HCT116 (cell line): Measurements from ENCODE around the gene ADAMTS6. TPM values are rescaled to one million over a fixed set of nuclear protein-coding genes. Genes with fewer than 3 reads are reported as not detected.

ENCODE experiments used
- ATAC-seq: fragments of 200-7000 bp; cut with Tn5 transposase; 2 replicates; pipeline ENCODE4 v1.9.1; 2020; ENCODE audit warnings: mild to moderate bottlenecking, moderate library complexity
- BruUV-seq: library from RNA; stranded (reverse); fragments of 400-500 nt; replicated peaks from 2 replicates; lab custom pipeline; 2021; lab: Mats Ljungman, UMichigan
- CTCF ChIA-PET: fragments of 300-600 bp; sonication (Branson Sonifier 250); formaldehyde crosslinking; loops from one replicate; lab custom pipeline; 2021; ENCODE audit warnings: antibody characterized with exemption; lab: Charles Lee
- POLR2A ChIA-PET: fragments of 300-600, 350-600 bp; sonication (Branson Sonifier 250); formaldehyde crosslinking; loops from one replicate; lab custom pipeline; 2021; ENCODE audit warnings: antibody characterized with exemption; lab: Charles Lee
- RAD21 ChIA-PET, 2 experiments: fragments of 300-600 bp; sonication (Branson Sonifier 250); formaldehyde crosslinking; loops; one replicate each; lab custom pipeline; 2023; ENCODE audit warnings: low total read pairs in 2 of 2; ENCODE audit not compliant: uncharacterized antibody in 2 of 2, unreplicated experiment in 2 of 2, low non-redundant PET in 1 of 2; lab: Charles Lee
- DNase-seq: peaks from one replicate; pipeline ENCODE4 v3.0.0-alpha.2; 2010; ENCODE audit warnings: low read depth, low spot score
- H2AFZ ChIP-seq: fragments of 200-600 bp; shearing (Covaris generic), sonication (generic); 2 replicates; pipeline ENCODE4 v1.6.1; 2017; ENCODE audit warnings: low read depth, mixed run types, mixed read lengths, antibody characterized with exemption, low read length; ENCODE audit not compliant: poor library complexity, severe bottlenecking
- H3K27ac ChIP-seq: 2 replicates; pipeline ENCODE4 v1.5.1; 2012; ENCODE audit warnings: low read depth, low read length
- H3K27me3 ChIP-seq: fragments of 200-600 bp; sonication (generic); 2 replicates; pipeline ENCODE4 v1.6.1; 2016; ENCODE audit warnings: mixed run types, low read length, mixed read lengths; ENCODE audit not compliant: insufficient read depth
- H3K36me3 ChIP-seq, 2 experiments: fragments of 200-500 bp in 1 of 2; fragments of 200-600 bp in 1 of 2; sonication (Bioruptor generic) in 1 of 2; sonication (generic) in 1 of 2; 2 replicates each; pipeline versions ENCODE4 v1.5.1 to v1.6.1; 2014 to 2016; ENCODE audit warnings: low read length in 2 of 2, inconsistent platforms in 1 of 2, mixed read lengths in 1 of 2, mixed run types in 1 of 2; ENCODE audit not compliant: insufficient read depth in 2 of 2, control insufficient read depth in 1 of 2
- H3K4me1 ChIP-seq, 2 experiments: fragments of 200-600 bp in 1 of 2; sonication (generic) in 1 of 2; 2 replicates each; pipeline versions ENCODE4 v1.5.1 to v1.6.1; 2012 to 2017; ENCODE audit warnings: low read length in 2 of 2, inconsistent platforms in 1 of 2, mild to moderate bottlenecking in 1 of 2, mixed read lengths in 1 of 2, mixed run types in 1 of 2, moderate library complexity in 1 of 2; ENCODE audit not compliant: insufficient read depth in 2 of 2, control insufficient read depth in 1 of 2
- H3K4me2 ChIP-seq: fragments of 200-600 bp; sonication (generic); 2 replicates; pipeline ENCODE4 v1.6.1; 2017; ENCODE audit warnings: mixed run types, low read length, mixed read lengths
- H3K4me3 ChIP-seq, 2 experiments: fragments of 200-600 bp in 1 of 2; sonication (generic) in 1 of 2; replicated peaks in 1 of 2; 2 replicates each; pipeline ENCODE4 v1.5.1; 2011 to 2016; ENCODE audit warnings: low read length in 2 of 2, control low read depth in 1 of 2, low read depth in 1 of 2, mild to moderate bottlenecking in 1 of 2, mixed read lengths in 1 of 2, mixed run types in 1 of 2
- H3K79me2 ChIP-seq: fragments of 200-600 bp; sonication (generic); 2 replicates; pipeline ENCODE4 v1.6.1; 2017; ENCODE audit warnings: mild to moderate bottlenecking, mixed run types, low read length, moderate library complexity, mixed read lengths; ENCODE audit not compliant: insufficient read depth
- H3K9ac ChIP-seq: fragments of 200-600 bp; sonication (generic); 2 replicates; pipeline ENCODE4 v1.6.1; 2016; ENCODE audit warnings: low read length, mixed read lengths
- H3K9me2 ChIP-seq: fragments of 200-600 bp; sonication (generic), shearing (Covaris generic); 2 replicates; pipeline ENCODE4 v1.6.1; 2017; ENCODE audit warnings: mixed run types, mild to moderate bottlenecking, moderate library complexity; ENCODE audit not compliant: insufficient read depth
- H3K9me3 ChIP-seq, 2 experiments: fragments of 200-500 bp in 1 of 2; fragments of 200-600 bp in 1 of 2; sonication (Bioruptor generic) in 1 of 2; sonication (generic) in 1 of 2; 2 replicates each; pipeline ENCODE4 v1.6.1; 2014 to 2017; ENCODE audit warnings: low read length in 2 of 2, mixed read lengths in 2 of 2, inconsistent platforms in 1 of 2, low read depth in 1 of 2, mild to moderate bottlenecking in 1 of 2, mixed run types in 1 of 2, moderate library complexity in 1 of 2; ENCODE audit not compliant: control insufficient read depth in 1 of 2, insufficient read depth in 1 of 2
- H4K20me1 ChIP-seq: fragments of 200-600 bp; sonication (generic), shearing (Covaris generic); 2 replicates; pipeline ENCODE4 v1.6.1; 2017; ENCODE audit warnings: mixed run types, mild to moderate bottlenecking, moderate library complexity; ENCODE audit not compliant: insufficient read depth
- EZH2 ChIP-seq: fragments of 200-600 bp; sonication (generic); IDR thresholded peaks from 2 replicates; pipeline ENCODE4 v1.6.1; 2017; ENCODE audit warnings: antibody characterized with exemption, mixed run types
- POLR2A ChIP-seq: IDR thresholded peaks from 2 replicates; pipeline ENCODE4 v1.7.0; 2011; ENCODE audit warnings: borderline replicate concordance; ENCODE audit not compliant: insufficient read depth, insufficient read length; ENCODE audit errors: extremely low read depth
- intact Hi-C: fragments of 100-400 bp; cut with micrococcal nuclease; formaldehyde crosslinking; loops from 2 replicates; pipeline ENCODE4 v1.10.0; 2022
- total RNA-seq: library from RNA; stranded (reverse); gene quantifications from one replicate; pipeline ENCODE4 v1.2.1, GENCODE V29; 2021; ENCODE audit not compliant: unreplicated experiment
- TF ChIP-seq, protein P1 (sequence below): IDR thresholded peaks from 2 replicates; pipeline ENCODE4 v1.6.1; 2012
- TF ChIP-seq, protein P2 (sequence below): IDR thresholded peaks from 2 replicates; pipeline ENCODE4 v1.6.1; 2011; ENCODE audit warnings: mild to moderate bottlenecking, low read length, moderate library complexity; ENCODE audit not compliant: insufficient replicate concordance; ENCODE audit errors: extremely low read depth

ADAMTS6 gene
- total RNA-seq, 1 experiment from 2014 or later, result 0.93 TPM

DNA sequence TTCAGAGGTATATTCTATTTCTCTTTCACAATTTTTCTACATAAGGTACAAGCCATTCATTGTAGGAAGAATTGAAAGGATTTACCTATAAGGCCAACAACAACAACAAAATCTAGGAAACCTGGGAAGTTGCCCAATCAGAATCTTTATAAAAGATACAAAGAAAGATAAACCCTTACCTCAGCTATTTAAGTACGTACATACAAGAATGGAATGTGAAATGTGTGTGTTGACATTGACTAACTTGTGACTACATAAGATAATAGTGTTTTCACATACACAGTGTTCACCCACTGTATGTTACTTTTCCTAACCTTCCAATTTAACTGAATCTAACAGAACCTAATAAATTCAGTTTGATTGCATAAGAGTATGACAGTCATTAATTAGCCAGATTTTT, 154.1 kb downstream of the ADAMTS6 start:
- H3K4me2 ChIP-seq, result no peak overlapping the region
- DNase-seq, result no peak
- no peak overlapping the region for H3K4me3 ChIP-seq
- H3K9me2 ChIP-seq, result no peaks in the 10 kb centered on the region
- TF ChIP-seq, protein P1, sequence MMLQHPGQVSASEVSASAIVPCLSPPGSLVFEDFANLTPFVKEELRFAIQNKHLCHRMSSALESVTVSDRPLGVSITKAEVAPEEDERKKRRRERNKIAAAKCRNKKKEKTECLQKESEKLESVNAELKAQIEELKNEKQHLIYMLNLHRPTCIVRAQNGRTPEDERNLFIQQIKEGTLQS, result no peak
- TF ChIP-seq EZH2, result no peak
- H2AFZ ChIP-seq, result no peak overlapping the region
- H3K79me2 ChIP-seq, result no peaks in the 10 kb centered on the region
- no peak for ATAC-seq
- no peaks in the 10 kb centered on the region for H3K27me3 ChIP-seq
- ChIA-PET CTCF (interaction anchor here (1.5 kb wide), 1 partner anchor 156 kb away, joined by 3 read pairs; no protein-coding TSS in a partner anchor), RAD21 (no interaction called here), POLR2A (no interaction called here)
- H3K36me3 ChIP-seq, result no peaks in the 10 kb centered on the region
- intact Hi-C loops, result no loop called here
- no peaks in the 10 kb centered on the region for H3K4me1 ChIP-seq
- H3K9me3 ChIP-seq, result no peaks in the 10 kb centered on the region
- H4K20me1 ChIP-seq, result no peaks in the 10 kb centered on the region
- no peak overlapping the region for H3K27ac ChIP-seq
- H3K9ac ChIP-seq, result no peak overlapping the region
- no TSS peak for BruUV-seq

DNA sequence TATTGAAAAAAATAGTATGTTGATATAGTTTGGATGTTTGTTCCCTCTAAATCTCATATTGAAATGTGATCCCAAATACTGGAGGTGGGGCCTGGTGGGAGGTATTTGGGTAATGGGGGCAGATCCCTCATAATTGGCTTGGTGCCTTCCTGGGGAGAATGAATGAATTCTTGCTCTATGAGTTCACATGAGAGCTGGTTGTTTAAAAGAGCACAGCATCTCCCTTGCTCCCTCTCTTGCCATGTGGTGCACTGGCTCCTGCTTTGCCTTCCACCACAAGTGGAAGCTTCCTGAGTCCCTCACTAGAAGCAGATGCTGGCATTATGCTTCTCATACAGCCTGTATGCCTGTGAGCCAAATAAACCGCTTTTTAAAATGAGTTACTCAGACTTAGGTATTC, 154.8 kb downstream of the ADAMTS6 start:
- no peaks in the 10 kb centered on the region for H3K9me2 ChIP-seq
- H3K27me3 ChIP-seq, result no peaks in the 10 kb centered on the region
- H3K9me3 ChIP-seq, result no peaks in the 10 kb centered on the region
- DNase-seq, result no peak
- intact Hi-C loops, result no loop called here
- no peak overlapping the region for H3K9ac ChIP-seq
- no peak overlapping the region for H2AFZ ChIP-seq
- BruUV-seq, result no TSS peak
- H3K79me2 ChIP-seq, result no peaks in the 10 kb centered on the region
- H3K27ac ChIP-seq, result no peak overlapping the region
- ATAC-seq, result no peak
- H3K36me3 ChIP-seq, result no peaks in the 10 kb centered on the region
- no peak overlapping the region for H3K4me2 ChIP-seq
- H4K20me1 ChIP-seq, result no peaks in the 10 kb centered on the region
- CTCF ChIA-PET, result interaction anchor here (1.5 kb wide), 1 partner anchor 156 kb away, joined by 3 read pairs; no protein-coding TSS in a partner anchor
- H3K4me1 ChIP-seq, result no peaks in the 10 kb centered on the region
- POLR2A ChIA-PET, result no interaction called here
- no peak overlapping the region for H3K4me3 ChIP-seq
- TF ChIP-seq EZH2 (no peak), POLR2A (no peak)
- TF ChIP-seq, protein P2, sequence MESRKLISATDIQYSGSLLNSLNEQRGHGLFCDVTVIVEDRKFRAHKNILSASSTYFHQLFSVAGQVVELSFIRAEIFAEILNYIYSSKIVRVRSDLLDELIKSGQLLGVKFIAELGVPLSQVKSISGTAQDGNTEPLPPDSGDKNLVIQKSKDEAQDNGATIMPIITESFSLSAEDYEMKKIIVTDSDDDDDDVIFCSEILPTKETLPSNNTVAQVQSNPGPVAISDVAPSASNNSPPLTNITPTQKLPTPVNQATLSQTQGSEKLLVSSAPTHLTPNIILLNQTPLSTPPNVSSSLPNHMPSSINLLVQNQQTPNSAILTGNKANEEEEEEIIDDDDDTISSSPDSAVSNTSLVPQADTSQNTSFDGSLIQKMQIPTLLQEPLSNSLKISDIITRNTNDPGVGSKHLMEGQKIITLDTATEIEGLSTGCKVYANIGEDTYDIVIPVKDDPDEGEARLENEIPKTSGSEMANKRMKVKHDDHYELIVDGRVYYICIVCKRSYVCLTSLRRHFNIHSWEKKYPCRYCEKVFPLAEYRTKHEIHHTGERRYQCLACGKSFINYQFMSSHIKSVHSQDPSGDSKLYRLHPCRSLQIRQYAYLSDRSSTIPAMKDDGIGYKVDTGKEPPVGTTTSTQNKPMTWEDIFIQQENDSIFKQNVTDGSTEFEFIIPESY, result no peak
- RAD21 ChIA-PET, result no interaction called here
